ENCODE results near the gene RPS16.
"Not testable (repeated sequence)": the region's sequence is repeated elsewhere in the genome, so short reads cannot be mapped to it uniquely, and the experiment has no call there.

The RPS16 gene

GRCh38 chr19:39435499-39436349 lies at the start of gene RPS16:
Gene RPS16 (minus strand): TSS chr19:39435949. CDS start chr19:39435895, 54 bp downstream.
- peaks cover 10% of the 10 kb centered on the region for H3K4me1 ChIP-seq (ENCODE audit: control insufficient read depth, insufficient read depth, low read length)

DNA sequence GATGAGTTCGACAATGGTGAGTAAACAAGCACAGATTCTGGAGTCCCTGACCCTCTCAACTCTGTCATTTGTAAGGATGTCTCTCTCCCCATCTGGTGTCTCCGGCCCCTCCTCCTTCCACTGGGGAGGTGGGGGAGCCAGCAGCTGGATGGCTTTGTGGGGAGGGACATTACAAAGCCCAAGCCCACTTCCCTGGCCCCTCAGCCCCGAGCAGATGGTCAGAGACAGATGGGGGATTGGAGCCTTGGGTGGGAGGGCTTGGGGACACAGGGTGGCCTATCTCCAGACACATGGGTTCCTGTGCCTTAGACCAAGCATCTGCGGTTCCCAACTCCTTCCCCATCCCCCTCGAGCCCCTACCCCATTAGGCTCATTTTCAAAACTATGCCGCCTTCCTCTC lies 47.4 kb upstream of the RPS16 start:
- Histone ChIP-seq H3K9me3 (ENCODE audit: control insufficient read depth, insufficient read depth, low read length) (no peaks in the 10 kb centered on the region), H3K9ac (ENCODE audit: low read depth, low read length) (no peak overlapping the region), H3K4me3 (ENCODE audit: low read depth, low read length) (no peak overlapping the region), H3K27me3 (ENCODE audit: control insufficient read depth, insufficient read depth, low read length) (no peaks in the 10 kb centered on the region), H3K4me1 (ENCODE audit: control insufficient read depth, insufficient read depth, low read length) (peaks cover 2% of the 10 kb centered on the region), H3K36me3 (ENCODE audit: control insufficient read depth, insufficient read depth, low read length) (peaks cover 32% of the 10 kb centered on the region)

More at GRCh38 chr19:39435499-39436349, at the start of gene RPS16:
- Histone ChIP-seq H3K9ac (ENCODE audit: low read depth, low read length) (peak within 1 kb of the TSS; percentile 99), H3K36me3 (ENCODE audit: control insufficient read depth, insufficient read depth, low read length) (peaks cover 23% of the 10 kb centered on the region), H3K9me3 (ENCODE audit: control insufficient read depth, insufficient read depth, low read length) (no peaks in the 10 kb centered on the region), H3K4me3 (ENCODE audit: low read depth, low read length) (peak within 1 kb of the TSS; percentile 99), H3K27me3 (ENCODE audit: control insufficient read depth, insufficient read depth, low read length) (no peaks in the 10 kb centered on the region)

DNA sequence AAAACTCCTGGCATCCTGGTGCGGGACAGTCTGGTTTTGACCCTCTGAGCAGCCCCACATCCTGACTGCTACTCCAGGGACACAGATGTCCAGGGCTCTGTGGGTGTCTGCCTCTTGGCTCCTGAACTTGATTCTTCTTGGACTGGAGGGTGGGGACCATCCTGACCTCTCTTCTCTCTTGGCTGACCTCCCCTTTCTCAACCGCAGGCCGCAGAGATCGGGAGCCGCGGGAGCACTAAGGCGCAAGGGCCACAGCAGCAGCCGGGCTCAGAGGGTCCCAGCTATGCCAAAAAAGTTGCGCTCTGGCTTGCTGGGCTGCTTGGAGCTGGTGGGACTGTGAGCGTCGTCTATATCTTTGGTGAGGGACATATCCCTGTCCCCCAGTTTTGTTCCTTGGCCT lies 45.9 kb upstream of the RPS16 start:
- Histone ChIP-seq H3K4me3 (ENCODE audit: low read depth, low read length) (peak overlapping the region; percentile 98), H3K36me3 (ENCODE audit: control insufficient read depth, insufficient read depth, low read length) (peaks cover 23% of the 10 kb centered on the region), H3K27me3 (ENCODE audit: control insufficient read depth, insufficient read depth, low read length) (no peaks in the 10 kb centered on the region), H3K9ac (ENCODE audit: low read depth, low read length) (peak overlapping the region; percentile 99), H3K9me3 (ENCODE audit: control insufficient read depth, insufficient read depth, low read length) (no peaks in the 10 kb centered on the region), H3K4me1 (ENCODE audit: control insufficient read depth, insufficient read depth, low read length) (peaks cover 2% of the 10 kb centered on the region)

- peak overlapping the region; percentile 99 for H3K9ac ChIP-seq (ENCODE audit: low read depth, low read length)
- peak overlapping the region; percentile 98 for H3K4me3 ChIP-seq (ENCODE audit: low read depth, low read length)
- H3K4me1 ChIP-seq (ENCODE audit: control insufficient read depth, insufficient read depth, low read length): peaks cover 2% of the 10 kb centered on the region
- no peaks in the 10 kb centered on the region for H3K9me3 ChIP-seq (ENCODE audit: control insufficient read depth, insufficient read depth, low read length)
- H3K27me3 ChIP-seq (ENCODE audit: control insufficient read depth, insufficient read depth, low read length): no peaks in the 10 kb centered on the region
- peaks cover 20% of the 10 kb centered on the region for H3K36me3 ChIP-seq (ENCODE audit: control insufficient read depth, insufficient read depth, low read length)
These were observed 45.4 kb upstream of the RPS16 start for GRCh38 chr19:39481229-39481545.

GRCh38 chr19:39480337-39481228 lies 44.8 kb upstream of the RPS16 start, which contains the start of gene TIMM50:
Gene TIMM50 (plus strand): TSS chr19:39480838. CDS start chr19:39480854, 16 bp downstream.
- Histone ChIP-seq H3K36me3 (ENCODE audit: control insufficient read depth, insufficient read depth, low read length) (peaks cover 21% of the 10 kb centered on the region), H3K4me3 (ENCODE audit: low read depth, low read length) (peak within 1 kb of the TSS; percentile 98), H3K4me1 (ENCODE audit: control insufficient read depth, insufficient read depth, low read length) (peaks cover 2% of the 10 kb centered on the region), H3K9me3 (ENCODE audit: control insufficient read depth, insufficient read depth, low read length) (no peaks in the 10 kb centered on the region), H3K27me3 (ENCODE audit: control insufficient read depth, insufficient read depth, low read length) (no peaks in the 10 kb centered on the region), H3K9ac (ENCODE audit: low read depth, low read length) (peak within 1 kb of the TSS; percentile 99)

DNA sequence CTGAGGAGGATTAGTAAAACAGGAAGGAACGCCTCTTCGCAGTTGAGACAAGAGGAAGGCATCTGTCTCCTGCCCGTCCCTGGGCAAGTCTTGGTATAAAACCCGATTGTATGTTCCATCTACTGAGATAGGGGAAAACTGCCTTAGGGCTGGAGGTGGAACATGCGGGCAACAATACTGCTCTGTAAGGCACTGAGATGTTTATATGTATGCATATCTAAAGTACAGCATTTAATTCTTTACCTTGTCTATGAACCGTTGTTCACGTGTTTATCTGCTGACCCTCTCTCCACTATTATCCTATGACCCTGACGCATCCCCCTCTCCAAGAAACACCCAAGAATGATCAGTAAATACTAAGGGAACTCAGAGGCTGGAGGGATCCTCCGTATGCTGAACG lies 44.2 kb upstream of the RPS16 start:
- Histone ChIP-seq H3K27me3 (ENCODE audit: control insufficient read depth, insufficient read depth, low read length) (no peaks in the 10 kb centered on the region), H3K4me1 (ENCODE audit: control insufficient read depth, insufficient read depth, low read length) (peaks cover 2% of the 10 kb centered on the region), H3K4me3 (ENCODE audit: low read depth, low read length) (peak overlapping the region; percentile 98), H3K9me3 (ENCODE audit: control insufficient read depth, insufficient read depth, low read length) (no peaks in the 10 kb centered on the region), H3K9ac (ENCODE audit: low read depth, low read length) (peak overlapping the region; percentile 41), H3K36me3 (ENCODE audit: control insufficient read depth, insufficient read depth, low read length) (peaks cover 24% of the 10 kb centered on the region)

GRCh38 chr19:39479319-39479801 lies 43.6 kb upstream of the RPS16 start:
- H3K27me3 ChIP-seq (ENCODE audit: control insufficient read depth, insufficient read depth, low read length); H3K9ac ChIP-seq (ENCODE audit: low read depth, low read length); H3K4me3 ChIP-seq (ENCODE audit: low read depth, low read length); H3K9me3 ChIP-seq (ENCODE audit: control insufficient read depth, insufficient read depth, low read length); H3K4me1 ChIP-seq (ENCODE audit: control insufficient read depth, insufficient read depth, low read length): not testable (repeated sequence)
- peaks cover 26% of the 10 kb centered on the region for H3K36me3 ChIP-seq (ENCODE audit: control insufficient read depth, insufficient read depth, low read length)

DNA sequence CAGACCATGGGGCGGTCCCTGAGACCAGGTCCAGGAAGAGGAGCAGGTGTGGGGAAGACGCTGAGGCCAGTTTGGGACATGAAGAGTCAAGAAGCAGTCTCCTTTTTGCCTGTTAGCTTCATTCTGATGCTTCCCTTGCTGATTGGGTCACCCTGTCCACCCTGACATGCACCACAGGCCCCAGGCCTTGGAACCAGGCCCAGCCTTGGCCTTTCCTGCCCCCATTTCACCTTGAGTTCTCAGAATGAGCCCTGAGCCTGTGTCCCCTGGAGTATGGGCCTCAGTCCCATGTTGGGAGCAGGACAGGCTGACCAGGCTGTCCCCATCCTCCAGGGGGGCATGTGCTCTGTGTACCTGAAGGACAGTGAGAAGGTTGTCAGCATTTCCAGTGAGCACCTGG lies 40.0 kb upstream of the RPS16 start:
- Histone ChIP-seq H3K27me3 (ENCODE audit: control insufficient read depth, insufficient read depth, low read length) (no peaks in the 10 kb centered on the region), H3K9ac (ENCODE audit: low read depth, low read length) (no peak overlapping the region), H3K4me1 (ENCODE audit: control insufficient read depth, insufficient read depth, low read length) (no peaks in the 10 kb centered on the region), H3K9me3 (ENCODE audit: control insufficient read depth, insufficient read depth, low read length) (no peaks in the 10 kb centered on the region), H3K4me3 (ENCODE audit: low read depth, low read length) (no peak overlapping the region), H3K36me3 (ENCODE audit: control insufficient read depth, insufficient read depth, low read length) (peaks cover 53% of the 10 kb centered on the region)

DNA sequence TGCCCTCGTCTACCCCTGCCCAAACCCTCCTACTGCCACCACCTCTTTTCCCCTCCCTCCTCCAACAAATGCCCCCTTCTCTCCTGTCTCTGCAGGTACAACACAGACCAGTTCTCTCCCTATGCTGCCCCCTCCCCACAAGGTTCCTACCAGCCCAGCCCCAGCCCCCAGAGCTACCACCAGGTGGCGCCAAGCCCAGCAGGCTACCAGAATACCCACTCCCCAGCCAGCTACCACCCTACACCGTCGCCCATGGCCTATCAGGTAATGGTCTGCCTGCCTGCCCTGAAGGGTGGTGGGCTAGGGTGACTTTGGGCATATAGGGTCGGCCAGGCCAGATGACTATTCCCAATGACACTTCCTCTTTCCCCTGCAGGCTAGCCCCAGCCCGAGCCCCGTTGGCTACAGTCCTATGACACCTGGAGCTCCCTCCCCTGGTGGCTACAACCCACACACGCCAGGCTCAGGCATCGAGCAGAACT lies 38.4 kb upstream of the RPS16 start:
- Histone ChIP-seq H3K4me1 (ENCODE audit: control insufficient read depth, insufficient read depth, low read length) (no peaks in the 10 kb centered on the region), H3K4me3 (ENCODE audit: low read depth, low read length) (no peak overlapping the region), H3K9me3 (ENCODE audit: control insufficient read depth, insufficient read depth, low read length) (no peaks in the 10 kb centered on the region), H3K36me3 (ENCODE audit: control insufficient read depth, insufficient read depth, low read length) (peaks cover 64% of the 10 kb centered on the region), H3K27me3 (ENCODE audit: control insufficient read depth, insufficient read depth, low read length) (no peaks in the 10 kb centered on the region), H3K9ac (ENCODE audit: low read depth, low read length) (no peak overlapping the region)

GRCh38 chr19:39473443-39473960 lies 37.8 kb upstream of the RPS16 start:
- no peaks in the 10 kb centered on the region for H3K4me1 ChIP-seq (ENCODE audit: control insufficient read depth, insufficient read depth, low read length)
- no peak overlapping the region for H3K4me3 ChIP-seq (ENCODE audit: low read depth, low read length)
- no peak overlapping the region for H3K9ac ChIP-seq (ENCODE audit: low read depth, low read length)
- peaks cover 71% of the 10 kb centered on the region for H3K36me3 ChIP-seq (ENCODE audit: control insufficient read depth, insufficient read depth, low read length)
- no peaks in the 10 kb centered on the region for H3K27me3 ChIP-seq (ENCODE audit: control insufficient read depth, insufficient read depth, low read length)
- H3K9me3 ChIP-seq (ENCODE audit: control insufficient read depth, insufficient read depth, low read length): no peaks in the 10 kb centered on the region

GRCh38 chr19:39472746-39473442 lies 37.1 kb upstream of the RPS16 start:
- no peaks in the 10 kb centered on the region for H3K27me3 ChIP-seq (ENCODE audit: control insufficient read depth, insufficient read depth, low read length)
- no peaks in the 10 kb centered on the region for H3K9me3 ChIP-seq (ENCODE audit: control insufficient read depth, insufficient read depth, low read length)
- peaks cover 77% of the 10 kb centered on the region for H3K36me3 ChIP-seq (ENCODE audit: control insufficient read depth, insufficient read depth, low read length)
- H3K4me1 ChIP-seq (ENCODE audit: control insufficient read depth, insufficient read depth, low read length): no peaks in the 10 kb centered on the region
- H3K4me3 ChIP-seq (ENCODE audit: low read depth, low read length): no peak overlapping the region
- H3K9ac ChIP-seq (ENCODE audit: low read depth, low read length): no peak overlapping the region
